ENCODE data around the gene C1orf35.
A peak's percentile ranks its signal among the peaks of the same experiment; 100 is the strongest.

The C1orf35 gene

GRCh38 chr1:228105996-228106799, 3.1 kb upstream of the C1orf35 start:
- TF ChIP-seq CTCF (IDR thresholded peaks at IDR 0.05; ENCODE audit: low read depth, low read length, missing control alignments) = no peak
- H3K4me3 ChIP-seq (ENCODE audit: low read depth, low read length) = no peak overlapping the region
- in situ Hi-C loops (cut with HindIII; ENCODE audit: low sequenced_read_pairs) = loop anchor here (5.0 kb wide), 1 partner anchor 106 kb away; no protein-coding TSS in a partner anchor
- no peak for DNase-seq (ENCODE audit: low read depth)

- in situ Hi-C loops (cut with HindIII; ENCODE audit: low sequenced_read_pairs) = loop anchor here (5.0 kb wide), 1 partner anchor 107 kb away; no protein-coding TSS in a partner anchor
- DNase-seq (ENCODE audit: low read depth) = no peak
- H3K4me3 ChIP-seq (ENCODE audit: low read depth, low read length) = no peak overlapping the region
- TF ChIP-seq CTCF (IDR thresholded peaks at IDR 0.05; ENCODE audit: low read depth, low read length, missing control alignments) = no peak
Observed at GRCh38 chr1:228105270-228105995, 2.3 kb upstream of the C1orf35 start.

- in situ Hi-C loops (cut with HindIII; ENCODE audit: low sequenced_read_pairs) = loop anchor here (5.0 kb wide), 1 partner anchor 108 kb away; no protein-coding TSS in a partner anchor
- no peak for TF ChIP-seq CTCF (IDR thresholded peaks at IDR 0.05; ENCODE audit: low read depth, low read length, missing control alignments)
- no peak for DNase-seq (ENCODE audit: low read depth)
- H3K4me3 ChIP-seq (ENCODE audit: low read depth, low read length) = no peak overlapping the region
Observed at GRCh38 chr1:228104526-228105269, 1.6 kb upstream of the C1orf35 start.

- no peak for DNase-seq (ENCODE audit: low read depth)
- in situ Hi-C loops (cut with HindIII; ENCODE audit: low sequenced_read_pairs) = no loop called here
- peak; percentile 9 for TF ChIP-seq CTCF (IDR thresholded peaks at IDR 0.05; ENCODE audit: low read depth, low read length, missing control alignments)
- peak overlapping the region; percentile 83 for H3K4me3 ChIP-seq (ENCODE audit: low read depth, low read length)
Observed at GRCh38 chr1:228101994-228102790, 933 bp downstream of the C1orf35 start.

GRCh38 chr1:228101614-228101993, 1.5 kb downstream of the C1orf35 start:
- no peak for DNase-seq (ENCODE audit: low read depth)
- no peak for TF ChIP-seq CTCF (IDR thresholded peaks at IDR 0.05; ENCODE audit: low read depth, low read length, missing control alignments)
- H3K4me3 ChIP-seq (ENCODE audit: low read depth, low read length) = peak overlapping the region; percentile 83
- in situ Hi-C loops (cut with HindIII; ENCODE audit: low sequenced_read_pairs) = no loop called here

All from astrocyte of the cerebellum (primary cell).